EH (cell line): ENCODE data around the gene AEBP2.
A peak's percentile ranks its signal among the peaks of the same experiment; 100 is the strongest.
"Not testable (repeated sequence)": the region's sequence is repeated elsewhere in the genome, so short reads cannot be mapped to it uniquely, and the experiment has no call there.

ENCODE experiments used
- DNase-seq: peaks from one replicate; pipeline ENCODE4 v3.0.0-alpha.2; 2015; ENCODE audit warnings: low read depth

The AEBP2 gene

GRCh38 chr12:19421503-19422282 lies 17.6 kb upstream of the AEBP2 start:
- no peak for DNase-seq

- no peak for DNase-seq
Observed at GRCh38 chr12:19423166-19423930, 15.9 kb upstream of the AEBP2 start.

- peak; percentile 47 for DNase-seq
Observed at GRCh38 chr12:19428246-19428645, 11.0 kb upstream of the AEBP2 start.

GRCh38 chr12:19429491-19429890 lies 9.8 kb upstream of the AEBP2 start:
- DNase-seq = not testable (repeated sequence)

GRCh38 chr12:19430988-19431387 lies 8.3 kb upstream of the AEBP2 start:
- DNase-seq = peak; percentile 36

- peak; percentile 89 for DNase-seq
Observed at GRCh38 chr12:19431407-19432308, 7.6 kb upstream of the AEBP2 start.

GRCh38 chr12:19432309-19433170 lies 6.8 kb upstream of the AEBP2 start:
- DNase-seq = no peak

GRCh38 chr12:19434538-19434937 lies 4.8 kb upstream of the AEBP2 start:
- DNase-seq = no peak

GRCh38 chr12:19435831-19436497 lies 3.3 kb upstream of the AEBP2 start:
- no peak for DNase-seq

- no peak for DNase-seq
Observed at GRCh38 chr12:19436931-19437330, 2.4 kb upstream of the AEBP2 start.

- peak; percentile 31 for DNase-seq
Observed at GRCh38 chr12:19437996-19438395, 1.3 kb upstream of the AEBP2 start.

GRCh38 chr12:19440019-19440858 lies 947 bp downstream of the AEBP2 start:
- peak; percentile 65 for DNase-seq

GRCh38 chr12:19440916-19441315 lies 1.6 kb downstream of the AEBP2 start:
- DNase-seq = peak; percentile 19

- DNase-seq = no peak
Observed at GRCh38 chr12:19443585-19443984, 4.3 kb downstream of the AEBP2 start.

- DNase-seq = no peak
Observed at GRCh38 chr12:19444097-19444496, 4.8 kb downstream of the AEBP2 start.

GRCh38 chr12:19447386-19447785 lies 8.1 kb downstream of the AEBP2 start:
- DNase-seq = no peak

- no peak for DNase-seq
Observed at GRCh38 chr12:19449814-19450213, 10.5 kb downstream of the AEBP2 start.

- no peak for DNase-seq
Observed at GRCh38 chr12:19450362-19450761, 11.1 kb downstream of the AEBP2 start.

GRCh38 chr12:19451196-19451595 lies 11.9 kb downstream of the AEBP2 start:
- no peak for DNase-seq

- no peak for DNase-seq
Observed at GRCh38 chr12:19453961-19454360, 14.7 kb downstream of the AEBP2 start.
